GM10847 (cell line): Measurements from ENCODE around the gene BMP7.

Experiments
- POLR2A ChIP-seq: IDR thresholded peaks from 2 replicates; pipeline ENCODE4 v1.6.1; 2011; ENCODE audit not compliant: insufficient read length; ENCODE audit errors: extremely low read depth

BMP7 gene

GRCh38 chr20:57138198-57138995, 128.0 kb downstream of the BMP7 start:
- no peak for TF ChIP-seq POLR2A

GRCh38 chr20:57137676-57138075, 128.8 kb downstream of the BMP7 start:
- no peak for TF ChIP-seq POLR2A

GRCh38 chr20:57136734-57137133, 129.7 kb downstream of the BMP7 start:
- TF ChIP-seq POLR2A = no peak

- no peak for TF ChIP-seq POLR2A
Measured at GRCh38 chr20:57135875-57136274, 130.6 kb downstream of the BMP7 start.

GRCh38 chr20:57134804-57135203, 131.6 kb downstream of the BMP7 start:
- TF ChIP-seq POLR2A = no peak

- TF ChIP-seq POLR2A = no peak
Measured at GRCh38 chr20:57133926-57134650, 132.4 kb downstream of the BMP7 start.

GRCh38 chr20:57131601-57132391, 134.6 kb downstream of the BMP7 start:
- TF ChIP-seq POLR2A = no peak

GRCh38 chr20:57131077-57131476, 135.4 kb downstream of the BMP7 start:
- no peak for TF ChIP-seq POLR2A

- no peak for TF ChIP-seq POLR2A
Measured at GRCh38 chr20:57130160-57130772, 136.2 kb downstream of the BMP7 start.

- no peak for TF ChIP-seq POLR2A
Measured at GRCh38 chr20:57129303-57129702, 137.1 kb downstream of the BMP7 start.

- TF ChIP-seq POLR2A = no peak
Measured at GRCh38 chr20:57128044-57128757, 138.2 kb downstream of the BMP7 start.

GRCh38 chr20:57126481-57127092, 139.9 kb downstream of the BMP7 start:
- TF ChIP-seq POLR2A = no peak

- TF ChIP-seq POLR2A = no peak
Measured at GRCh38 chr20:57124800-57125517, 141.5 kb downstream of the BMP7 start.

GRCh38 chr20:57124366-57124765, 142.1 kb downstream of the BMP7 start:
- no peak for TF ChIP-seq POLR2A
